HepG2 (cell line): ENCODE results near the gene RXFP2. TPM values are rescaled to one million over a fixed set of nuclear protein-coding genes. Genes with fewer than 3 reads are reported as not detected.
A peak's percentile ranks its signal among the peaks of the same experiment; 100 is the strongest.

Experiments used
- ATF4 ChIP-seq, 2 experiments: fragments of 450-650 bp in 1 of 2; sonication (generic) in 1 of 2; formaldehyde crosslinking; IDR thresholded peaks; 2 replicates each; pipeline versions ENCODE4 v1.5.0 to v1.8.0; 2020 to 2022; ENCODE audit warnings: mild to moderate bottlenecking in 1 of 2, missing genetic modification reagents in 1 of 2
- ELF4 ChIP-seq: sonication (generic); formaldehyde crosslinking; IDR thresholded peaks from 2 replicates; pipeline ENCODE4 v1.5.0; 2020; ENCODE audit warnings: missing genetic modification reagents, mild to moderate bottlenecking, moderate library complexity, borderline replicate concordance
- KDM2A ChIP-seq: sonication (generic); formaldehyde crosslinking; IDR thresholded peaks from 2 replicates; pipeline ENCODE4 v1.4.0; 2020; ENCODE audit warnings: low read depth, missing genetic modification reagents, borderline replicate concordance
- MED8 ChIP-seq: sonication (generic); formaldehyde crosslinking; IDR thresholded peaks from 2 replicates; pipeline ENCODE4 v1.8.1; 2023; ENCODE audit warnings: mild to moderate bottlenecking, missing genetic modification reagents; ENCODE audit not compliant: insufficient replicate concordance
- SP1 ChIP-seq, 2 experiments: fragments of 450-650 bp in 1 of 2; sonication (generic) in 1 of 2; formaldehyde crosslinking in 1 of 2; IDR thresholded peaks; 2 replicates each; pipeline versions ENCODE4 v1.4.0 to v1.6.1; 2016 to 2020; ENCODE audit warnings: missing genetic modification reagents in 1 of 2
- SRSF9 ChIP-seq: fragments of 200-400 bp; formaldehyde crosslinking; IDR thresholded peaks from 2 replicates; pipeline ENCODE4 v1.6.1; 2018; ENCODE audit warnings: borderline replicate concordance, mild to moderate bottlenecking, low read depth, low read length; ENCODE audit not compliant: insufficient read depth, poor library complexity, severe bottlenecking
- TFDP1 ChIP-seq: IDR thresholded peaks from 2 replicates; pipeline ENCODE4 v1.6.1; 2016; ENCODE audit warnings: missing compliant biosample characterization, missing genetic modification reagents, borderline replicate concordance
- XRCC5 ChIP-seq: fragments of 200-400 bp; formaldehyde crosslinking; optimal IDR thresholded peaks from 2 replicates; pipeline ENCODE3; 2017; ENCODE audit warnings: mild to moderate bottlenecking, low read length
- ZNF556 ChIP-seq: sonication (generic); formaldehyde crosslinking; IDR thresholded peaks from 2 replicates; pipeline ENCODE4 v1.4.0; 2020; ENCODE audit warnings: mild to moderate bottlenecking, missing genetic modification reagents, borderline replicate concordance
- ZNF768 ChIP-seq: sonication (generic); formaldehyde crosslinking; IDR thresholded peaks from 2 replicates; pipeline ENCODE4 v1.4.0; 2020; ENCODE audit warnings: missing genetic modification reagents
- ZSCAN25 ChIP-seq: sonication (generic); formaldehyde crosslinking; IDR thresholded peaks from 2 replicates; pipeline ENCODE4 v1.8.0; 2022; ENCODE audit warnings: mild to moderate bottlenecking, missing genetic modification reagents
- polyA plus RNA-seq, 8 experiments: library from polyadenylated mRNA; depleted of rRNA in 3 of 8; stranded (reverse) in 7 of 8; unstranded in 1 of 8; fragments of >200 nt; fragmentation: Illumina TruSeq in 4 of 8; extraction: Trizol in 4 of 8; gene quantifications; 2 replicates each; pipeline versions ENCODE4 v1.2.1 to v1.2.3, GENCODE V29; 2011 to 2016; ENCODE audit warnings: low read depth in 4 of 8, missing spikeins in 1 of 8, mixed read lengths in 1 of 8; ENCODE audit not compliant: insufficient read depth in 1 of 8
- total RNA-seq, 5 experiments: library from RNA; depleted of rRNA; stranded (reverse); fragments of >200 nt; fragmentation: Illumina TruSeq; extraction: Trizol; gene quantifications; 2 replicates each; pipeline ENCODE4 v1.2.3, GENCODE V29; 2016; ENCODE audit warnings: low read depth in 1 of 5
- TF ChIP-seq, protein P1 (sequence below): sonication (generic); formaldehyde crosslinking; IDR thresholded peaks from 2 replicates; pipeline ENCODE4 v1.8.1; 2023; ENCODE audit warnings: mild to moderate bottlenecking, moderate library complexity, missing genetic modification reagents
- TF ChIP-seq, protein P2 (sequence below): sonication (generic); formaldehyde crosslinking; IDR thresholded peaks from 2 replicates; pipeline ENCODE4 v1.4.0; 2020; ENCODE audit warnings: mild to moderate bottlenecking, missing genetic modification reagents, borderline replicate concordance
- TF ChIP-seq, protein P3 (sequence below): sonication (generic); formaldehyde crosslinking; IDR thresholded peaks from 2 replicates; pipeline ENCODE4 v1.5.1; 2020; ENCODE audit warnings: missing genetic modification reagents, mild to moderate bottlenecking, borderline replicate concordance
- TF ChIP-seq, protein P4 (sequence below): sonication (generic); formaldehyde crosslinking; IDR thresholded peaks from 2 replicates; pipeline ENCODE4 v1.5.1; 2020; ENCODE audit warnings: mild to moderate bottlenecking, missing genetic modification reagents, moderate library complexity

The RXFP2 gene
- total and polyA plus RNA-seq, 2 of the 13 experiments (the other 11 are each of a cell fraction or from before 2014, with no cell fraction given): not detected

GRCh38 chr13:31846182-31846938, 107.0 kb downstream of the RXFP2 start (continued):
- TF ChIP-seq, protein P1, sequence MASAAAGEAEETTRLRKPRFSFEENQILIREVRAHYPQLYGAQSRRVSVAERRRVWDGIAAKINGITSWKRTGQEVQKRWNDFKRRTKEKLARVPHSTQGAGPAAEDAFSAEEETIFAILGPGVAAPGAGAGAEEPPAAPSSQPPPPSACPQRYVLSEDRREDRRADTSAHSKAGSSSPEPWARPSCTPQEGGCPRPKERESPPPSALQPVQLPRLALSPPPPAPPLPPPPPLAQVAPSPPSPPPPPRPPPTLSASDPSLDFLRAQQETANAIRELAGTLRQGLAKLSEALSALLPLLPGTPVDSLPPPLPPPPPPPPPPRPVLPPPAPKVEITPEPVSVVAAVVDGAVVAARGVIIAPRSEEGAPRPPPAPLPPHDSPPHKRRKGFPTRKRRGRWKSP (CRISPR knock-in tag): peak; percentile 99
- TF ChIP-seq ELF4 (CRISPR knock-in tag) (no peak), MED8 (CRISPR knock-in tag) (no peak), ZSCAN25 (CRISPR knock-in tag) (0 out of 2 replicates have a peak, but pooled peaks have one; percentile 19), SRSF9 (no peak), TFDP1 (CRISPR knock-in tag) (peak; percentile 75; the same call in 1 of the 2 replicates), KDM2A (CRISPR knock-in tag) (no peak), SP1 (IDR thresholded peaks at IDR 0.05) (no peak), SP1 (CRISPR knock-in tag; IDR thresholded peaks at IDR 0.05) (peak; percentile 42; the same call in 1 of the 2 replicates), XRCC5 (peak; percentile 73), ZNF768 (0 out of 2 replicates have a peak, but pooled peaks have one; percentile 27), ATF4 (CRISPR knock-in tag; IDR thresholded peaks at IDR 0.05) (no peak), ZNF556 (CRISPR knock-in tag) (peak; percentile 83)
- TF ChIP-seq, protein P2, sequence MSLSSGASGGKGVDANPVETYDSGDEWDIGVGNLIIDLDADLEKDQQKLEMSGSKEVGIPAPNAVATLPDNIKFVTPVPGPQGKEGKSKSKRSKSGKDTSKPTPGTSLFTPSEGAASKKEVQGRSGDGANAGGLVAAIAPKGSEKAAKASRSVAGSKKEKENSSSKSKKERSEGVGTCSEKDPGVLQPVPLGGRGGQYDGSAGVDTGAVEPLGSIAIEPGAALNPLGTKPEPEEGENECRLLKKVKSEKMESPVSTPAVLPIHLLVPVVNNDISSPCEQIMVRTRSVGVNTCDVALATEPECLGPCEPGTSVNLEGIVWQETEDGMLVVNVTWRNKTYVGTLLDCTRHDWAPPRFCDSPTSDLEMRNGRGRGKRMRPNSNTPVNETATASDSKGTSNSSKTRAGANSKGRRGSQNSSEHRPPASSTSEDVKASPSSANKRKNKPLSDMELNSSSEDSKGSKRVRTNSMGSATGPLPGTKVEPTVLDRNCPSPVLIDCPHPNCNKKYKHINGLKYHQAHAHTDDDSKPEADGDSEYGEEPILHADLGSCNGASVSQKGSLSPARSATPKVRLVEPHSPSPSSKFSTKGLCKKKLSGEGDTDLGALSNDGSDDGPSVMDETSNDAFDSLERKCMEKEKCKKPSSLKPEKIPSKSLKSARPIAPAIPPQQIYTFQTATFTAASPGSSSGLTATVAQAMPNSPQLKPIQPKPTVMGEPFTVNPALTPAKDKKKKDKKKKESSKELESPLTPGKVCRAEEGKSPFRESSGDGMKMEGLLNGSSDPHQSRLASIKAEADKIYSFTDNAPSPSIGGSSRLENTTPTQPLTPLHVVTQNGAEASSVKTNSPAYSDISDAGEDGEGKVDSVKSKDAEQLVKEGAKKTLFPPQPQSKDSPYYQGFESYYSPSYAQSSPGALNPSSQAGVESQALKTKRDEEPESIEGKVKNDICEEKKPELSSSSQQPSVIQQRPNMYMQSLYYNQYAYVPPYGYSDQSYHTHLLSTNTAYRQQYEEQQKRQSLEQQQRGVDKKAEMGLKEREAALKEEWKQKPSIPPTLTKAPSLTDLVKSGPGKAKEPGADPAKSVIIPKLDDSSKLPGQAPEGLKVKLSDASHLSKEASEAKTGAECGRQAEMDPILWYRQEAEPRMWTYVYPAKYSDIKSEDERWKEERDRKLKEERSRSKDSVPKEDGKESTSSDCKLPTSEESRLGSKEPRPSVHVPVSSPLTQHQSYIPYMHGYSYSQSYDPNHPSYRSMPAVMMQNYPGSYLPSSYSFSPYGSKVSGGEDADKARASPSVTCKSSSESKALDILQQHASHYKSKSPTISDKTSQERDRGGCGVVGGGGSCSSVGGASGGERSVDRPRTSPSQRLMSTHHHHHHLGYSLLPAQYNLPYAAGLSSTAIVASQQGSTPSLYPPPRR: no peak
- TF ChIP-seq, protein P3, sequence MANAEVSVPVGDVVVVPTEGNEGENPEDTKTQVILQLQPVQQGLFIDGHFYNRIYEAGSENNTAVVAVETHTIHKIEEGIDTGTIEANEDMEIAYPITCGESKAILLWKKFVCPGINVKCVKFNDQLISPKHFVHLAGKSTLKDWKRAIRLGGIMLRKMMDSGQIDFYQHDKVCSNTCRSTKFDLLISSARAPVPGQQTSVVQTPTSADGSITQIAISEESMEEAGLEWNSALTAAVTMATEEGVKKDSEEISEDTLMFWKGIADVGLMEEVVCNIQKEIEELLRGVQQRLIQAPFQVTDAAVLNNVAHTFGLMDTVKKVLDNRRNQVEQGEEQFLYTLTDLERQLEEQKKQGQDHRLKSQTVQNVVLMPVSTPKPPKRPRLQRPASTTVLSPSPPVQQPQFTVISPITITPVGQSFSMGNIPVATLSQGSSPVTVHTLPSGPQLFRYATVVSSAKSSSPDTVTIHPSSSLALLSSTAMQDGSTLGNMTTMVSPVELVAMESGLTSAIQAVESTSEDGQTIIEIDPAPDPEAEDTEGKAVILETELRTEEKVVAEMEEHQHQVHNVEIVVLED (CRISPR knock-in tag): peak; percentile 70
- TF ChIP-seq, protein P4, sequence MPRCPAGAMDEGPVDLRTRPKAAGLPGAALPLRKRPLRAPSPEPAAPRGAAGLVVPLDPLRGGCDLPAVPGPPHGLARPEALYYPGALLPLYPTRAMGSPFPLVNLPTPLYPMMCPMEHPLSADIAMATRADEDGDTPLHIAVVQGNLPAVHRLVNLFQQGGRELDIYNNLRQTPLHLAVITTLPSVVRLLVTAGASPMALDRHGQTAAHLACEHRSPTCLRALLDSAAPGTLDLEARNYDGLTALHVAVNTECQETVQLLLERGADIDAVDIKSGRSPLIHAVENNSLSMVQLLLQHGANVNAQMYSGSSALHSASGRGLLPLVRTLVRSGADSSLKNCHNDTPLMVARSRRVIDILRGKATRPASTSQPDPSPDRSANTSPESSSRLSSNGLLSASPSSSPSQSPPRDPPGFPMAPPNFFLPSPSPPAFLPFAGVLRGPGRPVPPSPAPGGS (CRISPR knock-in tag): 0 out of 2 replicates have a peak, but pooled peaks have one; percentile 46
